ENCODE results near the gene CPLX1.
"Not testable (repeated sequence)": the region's sequence is repeated elsewhere in the genome, so short reads cannot be mapped to it uniquely, and the experiment has no call there.

Gene CPLX1

DNA sequence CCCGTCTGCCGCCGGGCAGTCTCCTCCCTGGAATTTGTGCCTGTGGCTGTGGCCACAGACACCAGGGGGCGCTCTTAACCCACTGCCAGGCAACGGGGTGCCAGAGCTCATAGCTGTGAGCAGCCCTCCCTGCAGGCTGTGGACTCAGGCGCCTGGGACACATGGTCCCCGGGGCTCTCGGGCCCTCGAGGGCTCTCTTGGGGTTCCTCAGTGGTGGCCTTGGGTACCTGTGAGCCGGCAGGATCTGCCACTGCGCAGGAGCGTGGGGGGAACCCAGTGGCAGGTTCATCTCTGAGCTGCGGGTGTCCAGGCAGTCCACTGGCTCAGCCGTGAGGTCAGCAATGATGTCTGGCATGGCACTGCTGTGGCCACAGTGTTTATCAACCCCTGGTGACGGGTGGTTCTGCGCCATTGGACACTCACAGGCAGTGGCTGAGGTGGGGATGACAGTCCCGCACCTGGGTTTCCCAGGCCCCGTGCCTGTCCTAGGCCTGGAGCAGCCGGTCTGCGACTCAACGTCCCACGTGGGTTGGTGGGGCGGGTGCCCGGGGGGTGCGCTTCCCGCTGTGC is 83.1 kb downstream of the CPLX1 start:
- no peak for DNase-seq (ENCODE audit: low read depth, low spot score)
- no peak overlapping the region for H3K27ac ChIP-seq

DNA sequence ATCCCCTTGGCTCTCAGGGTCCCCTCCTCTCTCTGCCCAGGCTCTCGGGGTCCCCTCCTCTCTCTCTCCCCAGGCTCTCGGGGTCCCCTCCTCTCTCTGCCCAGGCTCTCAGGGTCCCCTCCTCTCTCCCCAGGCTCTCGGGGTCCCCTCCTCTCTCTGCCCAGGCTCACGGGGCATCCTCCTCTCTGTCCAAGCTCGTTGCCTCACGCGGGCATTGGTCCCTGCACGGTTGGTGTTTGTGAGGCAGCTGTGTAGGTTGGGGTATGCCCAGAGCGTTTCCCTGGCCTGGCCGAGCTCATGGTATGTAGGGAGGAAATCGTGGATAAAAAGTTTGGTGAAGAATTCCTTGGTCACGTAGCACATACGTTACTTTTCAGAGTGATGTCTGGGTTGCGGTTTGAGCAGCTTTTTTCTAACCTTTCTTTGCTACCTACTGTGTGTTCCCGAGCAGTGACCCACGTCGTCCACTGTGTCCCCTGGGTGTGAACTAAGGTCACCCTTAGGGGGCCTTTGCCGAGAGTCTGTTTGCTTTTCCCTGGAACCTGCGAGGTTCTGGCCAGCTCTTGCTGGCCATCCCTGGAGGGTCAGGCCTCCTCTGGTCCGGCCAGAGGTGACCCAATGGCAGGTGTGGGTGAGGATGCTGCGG is 83.7 kb downstream of the CPLX1 start:
- no peak overlapping the region for H3K27ac ChIP-seq
- DNase-seq (ENCODE audit: low read depth, low spot score), result no peak

DNA sequence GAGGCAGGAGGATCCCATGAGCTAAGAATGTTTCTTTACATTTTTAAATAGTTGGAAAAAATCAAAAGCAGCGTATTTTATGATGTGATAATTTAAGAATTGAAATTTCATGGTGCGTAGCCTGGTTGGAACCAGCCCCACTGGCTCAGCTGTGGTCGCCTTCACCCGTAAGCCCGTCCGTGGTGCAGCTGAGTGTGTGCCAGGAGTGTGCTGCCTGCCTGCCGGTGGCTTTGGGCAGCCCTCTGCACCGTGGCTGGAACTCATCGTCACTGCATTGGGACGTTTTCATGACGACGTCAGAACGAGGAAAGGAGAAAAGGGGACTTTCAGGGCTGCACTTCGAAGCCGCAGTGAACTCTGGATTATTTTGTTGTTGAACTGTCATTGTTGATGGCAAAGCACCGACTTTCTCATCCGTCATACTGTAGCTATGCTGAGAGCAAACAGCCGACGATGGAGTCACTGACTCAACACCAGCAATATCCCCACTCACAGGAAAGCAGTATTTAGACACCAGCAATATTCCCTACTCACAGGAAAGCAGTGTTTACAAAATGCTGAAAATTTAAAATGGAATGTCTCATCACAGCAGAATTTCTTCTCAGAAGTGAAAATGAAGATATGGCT is 85.2 kb downstream of the CPLX1 start:
- no peak for DNase-seq (ENCODE audit: low read depth, low spot score)
- no peak overlapping the region for H3K27ac ChIP-seq

- DNase-seq (ENCODE audit: low read depth, low spot score), result no peak
- no peak overlapping the region for H3K27ac ChIP-seq
These were observed 85.9 kb downstream of the CPLX1 start for GRCh38 chr4:740011-740410.

GRCh38 chr4:739569-739968 is 86.4 kb downstream of the CPLX1 start:
- no peak for DNase-seq (ENCODE audit: low read depth, low spot score)

GRCh38 chr4:738781-739280 is 87.1 kb downstream of the CPLX1 start:
- DNase-seq (ENCODE audit: low read depth, low spot score), result no peak
- H3K27ac ChIP-seq, result no peak overlapping the region

More at GRCh38 chr4:739569-739968, 86.4 kb downstream of the CPLX1 start:
- no peak overlapping the region for H3K27ac ChIP-seq

DNA sequence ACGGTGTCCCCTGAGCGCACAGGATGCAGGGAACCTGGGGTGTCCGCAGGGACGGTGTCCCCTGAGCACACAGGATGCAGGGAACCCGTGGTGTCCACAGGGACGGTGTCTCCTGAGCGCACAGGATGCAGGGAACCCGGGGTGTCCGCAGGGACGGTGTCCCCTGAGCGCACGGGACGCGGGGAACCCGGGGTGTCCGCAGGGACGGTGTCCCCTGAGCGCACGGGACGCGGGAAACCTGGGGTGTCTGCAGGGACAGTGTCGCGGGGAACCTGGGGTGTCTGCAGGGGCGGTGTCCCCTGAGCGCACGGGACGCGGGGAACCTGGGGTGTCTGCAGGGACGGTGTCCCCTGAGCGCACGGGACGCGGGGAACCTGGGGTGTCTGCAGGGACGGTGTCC is 89.4 kb downstream of the CPLX1 start:
- not testable (repeated sequence) for H3K27ac ChIP-seq; DNase-seq (ENCODE audit: low read depth, low spot score)

- H3K27ac ChIP-seq, result no peak overlapping the region
- no peak for DNase-seq (ENCODE audit: low read depth, low spot score)
These were observed 90.3 kb downstream of the CPLX1 start for GRCh38 chr4:735583-735982.

All from epithelial cell of prostate (primary cell).